HG03095 (cell line): Measurements from ENCODE around the gene RAB30.
"Not testable (repeated sequence)": the region's sequence is repeated elsewhere in the genome, so short reads cannot be mapped to it uniquely, and the experiment has no call there.

Source experiments
- ATAC-seq: cut with Tn5 transposase; IDR thresholded peaks from one replicate; pipeline ENCODE4 v1.9.1; 2021; ENCODE audit warnings: moderate library complexity; ENCODE audit not compliant: unreplicated experiment

RAB30 gene

GRCh38 chr11:82988936-82989627 lies 82.6 kb downstream of the RAB30 start:
- no peak for ATAC-seq

DNA sequence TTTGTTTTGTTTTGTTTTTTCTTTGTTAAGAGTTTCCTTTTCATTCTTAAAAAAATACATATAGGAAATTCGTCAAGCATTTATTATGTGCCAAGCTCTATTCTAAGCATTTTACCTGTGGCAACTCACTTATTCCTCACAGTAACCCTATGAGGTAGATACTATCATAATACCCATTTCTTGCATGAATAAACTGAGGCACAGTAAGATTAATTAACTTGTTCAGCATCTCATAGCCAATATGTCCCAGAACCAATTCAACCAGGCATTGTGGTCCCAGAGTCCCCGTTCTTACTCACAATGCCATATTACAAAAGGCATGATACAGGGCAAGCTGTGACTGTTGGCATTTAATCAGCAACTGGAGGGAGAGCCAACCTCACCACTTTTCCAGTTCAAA lies 83.7 kb downstream of the RAB30 start:
- ATAC-seq = no peak

GRCh38 chr11:82986446-82986845 lies 85.3 kb downstream of the RAB30 start:
- ATAC-seq = no peak

GRCh38 chr11:82981852-82982251 lies 89.8 kb downstream of the RAB30 start:
- ATAC-seq = no peak

GRCh38 chr11:82980947-82981346 lies 90.8 kb downstream of the RAB30 start:
- no peak for ATAC-seq

GRCh38 chr11:82980292-82980691 lies 91.4 kb downstream of the RAB30 start:
- ATAC-seq = no peak

GRCh38 chr11:82979824-82980223 lies 91.9 kb downstream of the RAB30 start:
- no peak for ATAC-seq

DNA sequence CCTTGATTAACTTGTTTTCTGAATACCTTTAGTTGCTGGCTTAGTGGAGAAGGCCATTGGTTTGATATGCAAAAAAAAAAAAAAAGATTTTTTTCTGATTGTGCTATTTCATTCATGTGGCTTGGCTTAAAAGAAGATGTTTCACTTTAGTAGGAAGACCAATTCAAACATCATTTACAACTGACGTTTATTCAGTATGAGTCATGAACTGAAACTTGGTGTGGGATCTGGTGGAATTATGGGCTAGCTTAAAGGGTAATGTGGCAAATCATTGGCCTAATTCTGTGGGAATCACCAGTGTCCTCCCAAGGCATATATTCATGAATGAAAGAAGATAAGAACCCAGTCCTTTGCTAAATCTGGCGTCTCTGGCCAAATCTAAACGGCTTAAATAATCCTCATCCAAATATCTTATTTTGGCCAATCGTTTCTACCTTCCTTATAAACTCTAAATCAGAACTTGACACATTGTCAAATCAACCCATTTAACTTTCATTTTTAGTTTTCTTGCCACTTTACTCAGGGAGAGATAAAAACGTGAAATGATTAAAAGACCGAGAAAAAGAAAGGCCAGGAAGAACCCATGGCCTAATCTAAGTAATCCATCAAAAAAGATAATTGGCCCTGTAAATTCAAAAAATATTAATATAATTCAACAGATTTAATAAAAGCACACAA lies 93.1 kb downstream of the RAB30 start:
- no peak for ATAC-seq

GRCh38 chr11:82976786-82977185 lies 94.9 kb downstream of the RAB30 start:
- ATAC-seq = no peak

GRCh38 chr11:82975882-82976281 lies 95.8 kb downstream of the RAB30 start:
- ATAC-seq = no peak

GRCh38 chr11:82974851-82975250 lies 96.8 kb downstream of the RAB30 start:
- ATAC-seq = no peak

DNA sequence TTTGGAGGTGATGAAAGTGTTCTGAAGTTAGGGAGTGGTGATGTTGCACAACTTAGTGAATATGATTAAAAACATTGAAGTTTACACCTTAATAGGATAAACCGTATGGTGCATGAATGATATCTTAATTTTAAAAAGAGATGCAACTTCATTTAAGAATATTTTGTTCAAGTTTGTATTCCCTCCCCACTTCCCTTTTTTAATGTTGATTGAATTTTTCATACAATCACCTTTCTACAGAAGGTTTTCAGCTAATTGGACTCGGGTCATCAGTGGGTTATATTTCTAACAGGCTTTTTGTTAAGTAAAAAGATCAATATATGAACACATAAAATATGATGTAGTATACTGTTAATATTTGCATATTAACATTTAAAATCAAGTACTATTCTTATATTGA lies 97.6 kb downstream of the RAB30 start:
- no peak for ATAC-seq

DNA sequence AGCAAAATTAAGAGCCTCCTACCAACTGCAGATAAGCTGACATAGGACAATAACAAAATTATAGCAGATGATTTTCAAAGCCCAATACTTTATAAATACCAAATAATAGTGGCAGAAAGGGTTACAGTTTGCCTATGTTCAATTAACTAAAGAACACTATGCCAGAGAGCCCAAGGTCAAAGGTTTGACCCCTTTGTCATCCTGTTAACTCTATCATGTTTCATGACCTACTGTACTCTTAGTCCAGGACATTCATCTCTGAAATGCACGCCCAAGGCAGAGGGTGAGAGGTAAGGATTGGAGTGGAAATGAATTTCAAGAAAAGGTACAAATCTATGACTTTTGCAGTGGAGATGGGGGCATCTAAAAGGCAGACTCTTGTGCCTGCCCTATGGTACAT lies 99.6 kb downstream of the RAB30 start:
- ATAC-seq = no peak

- ATAC-seq = not testable (repeated sequence)
Observed at GRCh38 chr11:82971519-82971946, 100.2 kb downstream of the RAB30 start.

GRCh38 chr11:82970507-82971083 lies 101.1 kb downstream of the RAB30 start:
- ATAC-seq = not testable (repeated sequence)

- ATAC-seq = peak; percentile 99
Observed at GRCh38 chr11:82969811-82970210, 101.9 kb downstream of the RAB30 start.

DNA sequence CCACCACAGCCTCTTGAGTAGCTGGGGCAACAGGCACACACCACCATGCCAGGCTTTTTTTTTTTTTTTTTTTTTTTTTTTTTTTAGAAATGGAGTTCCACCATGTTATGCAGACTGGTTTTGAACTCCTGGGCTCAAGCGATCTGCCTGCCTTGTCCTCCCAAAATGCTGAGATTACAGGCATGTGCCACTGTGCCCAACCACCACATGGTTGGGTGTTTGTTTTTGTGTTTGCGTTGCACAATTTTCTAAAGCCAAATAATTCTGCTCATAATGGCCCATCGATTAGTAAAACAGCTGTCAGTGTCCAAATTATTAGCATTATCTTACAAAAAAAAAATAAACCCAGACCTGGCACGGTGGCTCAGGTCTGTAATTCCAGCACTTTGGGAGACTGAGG lies 104.3 kb downstream of the RAB30 start:
- ATAC-seq = no peak

DNA sequence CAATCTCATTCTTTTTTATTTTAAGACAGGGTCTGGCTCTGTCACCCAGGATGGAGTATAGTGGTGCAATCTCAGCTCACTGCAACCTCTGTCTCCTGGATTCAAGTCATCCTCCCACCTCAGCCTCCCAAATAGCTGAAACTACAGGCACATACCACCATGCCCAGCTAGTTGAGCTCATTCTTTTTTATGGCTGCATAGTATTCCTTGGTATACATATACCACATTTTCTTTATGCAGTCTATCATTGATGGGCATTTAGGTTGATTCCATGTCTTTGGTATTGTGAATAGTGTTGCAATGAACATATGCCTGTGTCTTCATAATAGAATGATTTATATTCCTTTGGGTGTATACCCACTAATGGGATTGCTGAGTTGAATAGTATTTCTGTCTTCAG lies 109.7 kb downstream of the RAB30 start:
- not testable (repeated sequence) for ATAC-seq

GRCh38 chr11:82960779-82961143 lies 110.9 kb downstream of the RAB30 start:
- no peak for ATAC-seq

DNA sequence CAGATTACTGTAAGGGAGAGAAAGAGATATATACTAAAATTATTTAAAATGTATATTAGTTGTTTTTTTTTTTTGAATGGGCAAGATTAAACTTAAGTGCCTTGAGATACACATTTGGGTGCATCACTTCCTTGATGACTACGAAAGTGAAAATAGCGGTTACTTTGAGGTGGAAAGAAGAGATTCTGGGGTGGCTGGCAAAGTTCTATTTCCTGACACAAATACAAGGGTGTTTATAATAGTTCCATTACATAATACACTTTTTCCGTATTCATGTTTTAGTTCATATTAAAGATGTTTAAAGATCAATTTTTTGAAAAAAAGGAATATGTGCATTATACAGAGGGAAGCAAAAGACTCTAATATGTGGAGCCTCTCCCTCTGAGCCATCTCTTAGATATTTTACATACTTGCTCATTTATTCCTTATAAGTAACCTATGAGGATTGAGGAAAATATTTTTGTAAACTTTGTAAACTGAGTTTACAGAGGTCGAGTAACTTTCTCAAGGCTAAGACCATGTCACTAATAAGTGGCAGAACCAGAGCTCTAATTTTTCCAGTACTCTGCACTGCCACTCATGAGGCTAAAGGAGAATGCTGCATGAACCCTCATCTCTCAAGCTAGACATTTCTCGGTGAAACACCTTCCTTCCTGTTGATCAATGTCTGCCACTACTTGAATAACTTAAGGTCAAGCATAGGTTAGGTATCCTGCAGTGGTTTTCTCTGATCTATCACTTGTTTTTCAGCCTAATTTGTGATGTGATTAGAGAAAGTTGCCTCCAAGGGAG lies 111.5 kb downstream of the RAB30 start:
- ATAC-seq = peak; percentile 91

DNA sequence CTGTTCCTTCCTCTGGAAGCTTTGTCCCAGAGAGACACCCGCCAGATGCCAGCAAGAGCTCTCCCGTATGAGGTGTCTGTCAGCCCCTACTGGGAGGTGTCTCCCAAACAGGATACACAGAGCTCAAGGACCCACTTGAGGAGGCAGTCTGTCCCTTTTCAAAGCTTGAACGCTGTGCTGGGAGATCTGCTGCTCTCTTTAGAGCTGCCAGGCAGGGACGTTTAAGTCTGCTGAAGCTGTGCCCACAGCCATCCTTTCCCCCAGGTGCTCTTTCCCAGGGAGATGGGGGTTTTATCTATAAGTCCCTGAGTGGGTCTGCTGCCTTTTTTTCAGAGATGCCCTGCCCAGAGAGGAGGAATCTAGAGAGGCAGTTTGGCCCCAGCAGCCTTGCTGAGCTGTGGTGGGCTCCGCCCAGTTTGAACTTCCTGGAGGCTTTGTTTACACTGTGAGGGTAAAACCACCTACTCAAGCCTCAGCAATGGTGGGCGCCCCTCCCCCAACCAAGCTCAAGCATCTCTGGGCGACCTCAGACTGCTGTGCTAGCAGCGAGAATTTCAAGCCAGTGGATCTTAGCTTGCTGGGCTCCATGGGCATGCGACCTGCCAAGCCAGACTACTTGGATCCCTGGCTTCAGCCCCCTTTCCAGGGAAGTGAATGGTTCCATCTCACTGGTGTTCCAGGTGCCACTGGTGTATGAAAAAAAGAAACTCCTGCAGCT lies 115.8 kb downstream of the RAB30 start:
- ATAC-seq = not testable (repeated sequence)
